Measurements from ENCODE around the gene NUP188.

GRCh38 chr9:129010267-129010975, 62.9 kb downstream of the NUP188 start:
- TF ChIP-seq CTCF (optimal IDR thresholded peaks at IDR 0.05 in 1 of 3, IDR thresholded peaks at IDR 0.05 in 1 of 3, conservative IDR thresholded peaks at IDR 0.05 in 1 of 3; ENCODE audit: extremely low read depth in 1 of 3, insufficient read depth in 2 of 3, low read length in 3 of 3) (no peak), EZH2 (IDR thresholded peaks at IDR 0.05; ENCODE audit: low read length) (no peak)
